NCI-H128 (cell line): ENCODE measurements around the gene PAN3.

Experiments used
- DNase-seq: peaks from one replicate; lab custom pipeline; 2025; ENCODE audit not compliant: unreplicated experiment; lab: John Stamatoyannopoulos, UW

Gene PAN3

DNA sequence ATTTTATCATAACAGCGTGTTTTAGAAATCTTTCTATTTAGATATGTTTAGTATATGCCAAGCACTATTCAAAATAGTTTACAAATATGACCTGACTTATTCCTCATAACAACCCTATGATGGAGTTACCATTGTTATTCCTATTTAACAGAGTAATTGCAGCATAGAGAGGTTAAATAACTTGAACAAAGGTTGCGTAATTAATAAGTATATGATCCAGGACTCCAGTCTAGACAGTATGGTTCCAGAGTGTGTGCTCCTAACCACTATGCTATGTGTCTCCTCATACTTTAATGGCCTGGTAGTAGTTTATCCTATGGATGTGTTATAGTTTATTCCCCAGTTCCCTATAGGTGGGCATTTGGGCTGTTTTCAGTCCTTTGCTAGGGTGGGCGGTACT, 145.3 kb downstream of the PAN3 start:
- DNase-seq = no peak

- DNase-seq = no peak
These were observed 147.9 kb downstream of the PAN3 start for GRCh38 chr13:28286263-28286662.

DNA sequence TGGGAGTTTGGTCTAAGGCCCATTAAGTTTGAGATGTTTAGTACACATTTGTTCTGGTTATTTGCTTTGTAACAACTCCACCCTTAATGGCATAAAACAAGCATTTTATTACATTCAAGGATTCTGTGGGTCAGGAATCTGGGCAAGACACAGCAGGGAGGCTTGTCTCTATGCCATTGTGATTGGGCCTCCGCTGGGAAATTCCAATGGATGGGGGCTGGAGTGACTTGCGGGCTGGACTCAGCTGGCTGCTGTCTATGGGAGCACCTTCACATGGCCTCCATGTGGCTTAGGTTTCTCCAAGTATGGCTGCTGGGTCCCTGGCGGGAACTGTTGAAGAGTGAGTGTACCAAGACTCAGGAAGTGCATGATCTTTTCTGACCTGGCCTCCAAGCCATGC, 159.0 kb downstream of the PAN3 start:
- DNase-seq = no peak

DNA sequence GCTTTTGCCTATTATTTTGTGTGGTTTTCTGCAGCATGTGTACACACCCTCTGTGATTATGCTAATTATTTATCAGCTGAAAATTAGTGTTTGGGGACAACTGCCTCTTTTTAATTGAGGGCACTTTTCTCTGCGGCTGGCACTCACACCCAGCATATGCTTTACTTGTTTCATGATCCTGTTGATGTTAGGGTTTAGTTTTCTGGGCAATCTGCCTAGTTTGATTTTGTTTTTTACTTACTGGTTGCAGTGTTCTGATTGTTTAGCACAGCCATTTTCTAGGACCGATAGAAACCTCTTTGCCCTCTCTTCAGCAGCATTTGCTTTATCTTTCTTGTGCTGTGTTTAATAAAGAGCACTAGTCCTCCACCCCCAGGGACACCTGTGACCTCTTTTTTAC, 161.6 kb downstream of the PAN3 start:
- no peak for DNase-seq

GRCh38 chr13:28301839-28302238, 163.5 kb downstream of the PAN3 start:
- DNase-seq = no peak

DNA sequence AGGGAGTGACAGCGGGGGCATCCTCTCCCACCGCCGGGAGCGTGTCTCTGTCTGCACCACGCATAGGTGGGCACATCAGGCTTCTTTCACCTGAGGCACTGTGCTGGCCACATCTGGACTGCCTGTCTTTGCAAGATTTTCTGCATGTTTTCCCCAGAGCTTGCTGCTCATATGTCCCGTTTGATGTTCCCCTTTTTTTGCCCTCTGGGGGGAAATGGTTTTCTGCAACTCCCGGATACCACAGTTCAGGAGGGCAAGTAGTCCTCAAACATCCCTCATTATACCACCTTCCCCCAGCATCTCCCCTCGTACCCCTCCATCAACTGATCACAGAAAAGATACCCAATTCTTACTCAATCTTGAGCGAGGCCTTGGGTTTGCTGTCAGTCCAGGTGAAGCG, 168.0 kb downstream of the PAN3 start:
- DNase-seq = no peak

DNA sequence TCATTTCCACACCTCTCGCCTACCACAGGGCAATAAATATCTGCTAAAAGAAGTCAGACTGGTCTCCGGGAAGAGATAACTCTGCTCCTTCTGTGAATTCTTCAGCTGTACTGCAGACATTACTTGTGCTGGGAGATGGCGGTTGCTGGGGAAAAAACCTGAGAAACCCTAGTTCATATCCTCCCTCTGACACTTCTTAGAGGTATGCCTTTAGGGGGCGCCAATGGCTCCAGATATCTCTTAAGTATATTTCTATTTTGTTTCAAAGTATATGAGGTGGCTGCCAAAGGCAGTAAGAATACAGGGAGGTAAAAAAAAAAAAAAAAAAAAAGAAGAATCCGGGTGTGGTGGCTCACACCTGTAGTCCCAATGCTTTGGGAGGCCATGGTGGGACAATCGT, 175.2 kb downstream of the PAN3 start:
- no peak for DNase-seq

DNA sequence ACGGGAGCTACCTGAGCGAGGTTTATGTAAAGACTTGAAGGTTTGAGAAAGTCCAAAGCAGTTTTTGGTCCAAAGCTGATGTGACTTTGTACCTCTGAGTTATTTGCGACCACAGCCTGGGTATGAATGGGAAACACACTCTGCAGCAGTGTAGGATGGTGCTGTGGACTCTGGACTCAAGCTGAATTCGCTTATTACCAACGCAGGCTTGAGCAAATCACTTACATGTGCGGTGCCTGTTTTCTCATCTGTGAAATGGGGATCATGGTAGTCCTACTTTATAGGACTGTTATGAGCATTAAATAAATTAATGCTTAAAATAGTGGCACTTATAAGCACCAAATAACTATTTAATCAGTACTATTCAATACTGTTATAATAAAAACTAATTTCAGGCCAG, 176.5 kb downstream of the PAN3 start:
- DNase-seq = no peak

DNA sequence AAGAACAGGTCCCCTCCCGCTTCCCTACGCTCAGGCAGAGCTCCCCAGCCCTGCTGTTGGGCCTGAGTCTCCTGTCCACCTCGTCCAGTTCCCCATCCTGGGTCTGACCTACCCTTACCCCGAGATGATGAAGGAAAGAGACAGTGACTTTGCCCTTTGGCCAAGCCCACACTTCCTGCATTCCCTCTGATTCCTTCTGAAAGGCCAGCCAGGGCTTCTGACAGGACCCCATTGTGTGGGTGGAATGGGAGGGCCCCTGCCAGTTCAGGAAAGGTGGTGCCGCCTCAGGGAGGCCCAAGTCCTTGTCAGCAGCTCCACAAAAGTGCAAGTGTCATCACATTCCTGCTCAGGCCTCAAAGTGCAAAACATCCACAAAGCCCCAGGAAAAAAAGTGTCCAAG, 177.8 kb downstream of the PAN3 start:
- DNase-seq = no peak

DNA sequence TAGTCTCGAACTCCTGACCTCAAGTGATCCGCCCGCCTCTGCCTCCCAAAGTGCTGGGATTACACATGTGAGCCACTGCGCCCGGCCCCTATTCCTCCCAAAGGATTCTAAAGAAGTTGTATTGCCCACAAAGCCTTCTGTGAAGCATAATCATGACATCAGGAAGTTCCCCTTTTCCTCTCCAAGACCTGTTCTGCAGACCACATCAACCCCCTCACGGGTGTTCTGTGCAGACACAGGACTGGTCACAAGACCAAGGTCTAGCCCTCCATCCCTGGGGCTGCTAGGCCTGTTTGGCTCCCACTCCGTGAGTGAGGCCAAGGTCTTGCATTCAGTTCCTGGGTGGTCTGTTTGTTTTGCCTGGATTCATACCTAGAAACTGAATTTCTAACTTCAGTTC, 178.5 kb downstream of the PAN3 start:
- no peak for DNase-seq

DNA sequence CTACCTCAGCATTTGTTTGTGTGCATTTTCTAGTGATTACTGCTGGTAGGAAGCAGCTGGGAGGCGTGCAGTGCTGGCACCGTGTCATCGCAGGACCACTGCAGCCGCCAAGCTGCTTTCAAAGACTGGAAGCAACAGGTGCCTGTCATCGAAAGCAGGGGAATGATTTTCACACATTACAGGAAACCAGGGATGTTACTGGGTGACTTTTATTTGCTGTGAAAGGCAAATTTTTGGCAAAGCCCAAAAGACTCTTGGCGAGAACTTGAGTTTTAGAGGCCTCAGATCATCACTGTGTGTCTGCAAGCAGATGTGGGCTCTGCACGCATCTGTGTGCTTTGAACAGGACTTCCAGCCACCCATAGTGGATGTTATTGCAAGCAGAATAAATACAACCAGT, 180.2 kb downstream of the PAN3 start:
- DNase-seq = no peak

GRCh38 chr13:28319528-28319927, 181.2 kb downstream of the PAN3 start:
- DNase-seq = no peak

GRCh38 chr13:28320209-28320608, 181.9 kb downstream of the PAN3 start:
- DNase-seq = no peak

DNA sequence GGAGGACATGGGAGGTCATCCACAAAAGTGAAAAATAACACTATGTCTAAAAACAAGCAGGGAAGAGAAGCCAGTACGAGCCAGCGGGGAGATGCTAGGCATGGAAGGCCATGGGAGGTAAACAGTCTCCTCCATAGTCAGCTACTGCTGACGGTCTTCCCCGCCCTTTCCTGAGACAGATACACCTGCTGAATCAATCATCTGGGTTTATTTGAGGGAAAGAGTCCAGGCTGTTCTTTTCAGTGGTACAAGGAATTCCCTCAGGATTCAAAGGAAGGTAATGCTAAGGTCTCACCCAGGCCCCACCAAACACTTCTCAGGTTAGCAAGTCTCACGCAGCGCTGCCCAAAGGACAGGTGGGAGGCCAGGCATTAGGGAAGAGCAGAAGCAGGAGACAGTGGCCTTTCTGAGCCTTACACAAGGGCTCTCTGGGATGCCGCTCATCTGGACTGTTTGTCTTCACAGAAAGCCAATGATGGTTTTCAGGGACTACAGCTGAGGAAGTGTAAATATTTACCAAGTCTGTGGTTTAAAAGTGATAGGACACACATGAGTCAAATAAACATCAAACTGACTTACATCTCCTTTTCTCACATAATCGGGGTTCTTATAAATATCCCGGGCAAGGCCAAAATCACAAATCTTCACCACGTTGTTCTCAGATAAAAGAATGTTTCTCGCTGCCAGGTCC, 182.7 kb downstream of the PAN3 start:
- no peak for DNase-seq

DNA sequence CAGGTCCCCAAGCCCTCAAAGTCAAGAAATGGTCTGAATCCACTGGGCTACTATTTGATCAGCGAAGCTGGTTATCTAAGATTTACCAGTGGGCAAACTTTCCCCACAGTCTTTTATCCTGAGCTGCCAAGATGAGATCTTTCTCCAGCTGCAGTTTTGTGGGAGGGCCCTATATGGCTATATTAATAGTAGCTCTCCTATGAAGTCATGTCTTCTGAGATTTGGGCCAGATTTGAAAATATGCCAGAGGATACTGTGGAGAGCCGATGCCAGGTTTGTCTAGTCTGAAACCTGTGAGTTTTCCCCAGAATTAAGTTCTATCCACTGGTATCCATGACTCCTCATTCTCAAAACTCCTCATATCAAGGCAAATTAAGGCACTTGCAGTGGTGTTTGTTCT, 183.4 kb downstream of the PAN3 start:
- DNase-seq = no peak

- DNase-seq = no peak
These were observed 184.0 kb downstream of the PAN3 start for GRCh38 chr13:28322256-28322905.

DNA sequence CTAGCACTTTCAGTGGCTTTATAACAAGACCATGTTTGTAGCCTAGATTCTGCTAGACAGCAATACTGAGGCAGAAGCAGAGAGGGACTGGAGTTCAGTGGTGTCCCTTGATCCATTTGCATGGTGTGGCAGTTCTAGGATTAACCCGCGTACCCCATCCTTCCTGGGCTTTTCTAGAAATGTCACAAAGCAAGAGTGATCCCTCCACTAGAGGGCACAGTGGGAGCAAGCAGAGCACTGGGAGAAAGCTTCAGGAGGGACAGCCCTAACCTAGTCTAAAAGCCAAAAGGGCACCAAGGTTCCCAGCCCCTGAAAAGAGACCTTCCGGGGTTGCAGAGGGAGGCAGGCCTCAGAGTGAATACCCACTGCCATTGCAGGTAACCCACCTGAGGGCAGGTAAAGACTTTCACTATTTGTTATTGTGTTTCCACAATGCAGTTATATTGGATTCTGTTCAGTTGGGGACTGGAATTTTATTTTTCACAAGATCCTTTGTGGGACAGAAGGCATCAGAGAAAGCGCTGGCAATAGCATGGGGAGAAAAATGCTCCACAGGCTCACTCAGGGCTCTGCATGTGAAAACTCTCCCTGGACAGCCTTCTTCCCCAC, 185.9 kb downstream of the PAN3 start:
- DNase-seq = peak; percentile 6

DNA sequence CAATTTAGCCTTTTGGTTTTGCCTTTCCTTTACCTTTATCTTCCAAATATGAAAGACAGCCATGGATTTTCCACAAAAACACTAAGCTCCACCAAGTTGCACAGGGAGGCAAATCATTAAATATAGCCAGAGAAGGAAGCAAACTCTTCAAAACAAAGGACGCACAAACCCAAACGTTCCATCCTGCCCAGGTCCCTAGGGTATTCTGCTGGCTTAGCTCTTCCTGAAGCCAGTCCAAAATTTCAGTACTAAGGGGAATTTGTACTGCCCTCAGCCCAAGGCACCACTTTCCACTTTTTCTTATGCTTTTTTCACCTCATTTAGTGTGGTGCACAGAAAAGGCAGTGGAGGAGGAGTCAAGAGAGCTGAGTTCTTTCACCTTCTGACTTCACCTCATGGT, 186.7 kb downstream of the PAN3 start:
- no peak for DNase-seq

DNA sequence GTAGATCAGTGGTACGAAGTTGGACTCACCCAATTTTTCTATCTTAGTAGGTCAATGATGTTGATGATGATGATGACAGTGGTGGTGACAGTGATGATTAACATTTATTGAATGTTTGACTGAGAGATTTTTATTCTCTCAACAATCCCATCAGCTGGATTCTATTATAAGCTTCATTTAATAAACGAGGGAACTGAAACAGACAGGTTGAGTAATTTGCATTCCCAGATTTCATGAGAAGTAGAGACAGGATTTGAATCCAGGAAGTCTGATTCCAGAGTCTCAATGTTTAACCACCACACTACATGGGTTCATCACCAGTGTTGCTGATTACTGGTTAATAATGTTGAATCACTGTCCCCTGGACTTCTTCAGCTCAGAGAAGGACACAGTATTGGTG, 187.7 kb downstream of the PAN3 start:
- DNase-seq = no peak

GRCh38 chr13:28327373-28328270, 189.3 kb downstream of the PAN3 start:
- no peak for DNase-seq

DNA sequence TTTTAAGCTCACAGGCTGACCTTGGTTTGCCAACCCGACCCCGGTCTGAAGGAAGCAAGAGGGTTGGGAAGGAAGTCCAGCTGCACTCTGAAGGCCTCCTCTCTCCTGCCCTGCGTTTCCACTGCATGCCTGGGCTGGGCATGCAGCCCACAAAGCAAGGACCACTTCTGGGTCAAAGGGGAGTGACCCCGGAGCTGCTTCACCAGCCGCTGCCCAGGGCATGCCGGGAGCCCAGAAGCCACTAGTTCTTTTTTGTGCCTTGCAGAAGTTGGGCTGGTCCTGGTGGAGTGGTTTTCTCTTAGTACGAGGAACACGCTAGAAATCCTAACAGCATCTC, 189.9 kb downstream of the PAN3 start:
- no peak for DNase-seq
